Mucosa of descending colon (tissue), 3 donors: Measurements from ENCODE around the gene YPEL3. TPM values are rescaled to one million over a fixed set of nuclear protein-coding genes. Genes with fewer than 3 reads are reported as not detected.
A peak's percentile ranks its signal among the peaks of the same experiment; 100 is the strongest.

ENCODE experiments used
- ATAC-seq: fragments of 200-7000 bp; cut with Tn5 transposase; one replicate; pipeline ENCODE4 v1.9.1; 2020; ENCODE audit warnings: mild to moderate bottlenecking, moderate library complexity
- DNase-seq, 3 donors: peaks; one replicate each; pipeline ENCODE4 v3.0.0-alpha.2; 2020
- H3K36me3 ChIP-seq: fragments of 200-600 bp; one replicate; pipeline ENCODE4 v1.8.0; 2021; ENCODE audit warnings: low read depth, mild to moderate bottlenecking
- H3K4me1 ChIP-seq: fragments of 200-600 bp; one replicate; pipeline ENCODE4 v1.8.0; 2021; ENCODE audit warnings: low read depth, mild to moderate bottlenecking
- H3K4me3 ChIP-seq: fragments of 200-600 bp; one replicate; pipeline ENCODE4 v1.8.0; 2021; ENCODE audit warnings: mild to moderate bottlenecking
- H3K9me3 ChIP-seq: fragments of 200-600 bp; one replicate; pipeline ENCODE4 v1.8.0; 2021; ENCODE audit warnings: mild to moderate bottlenecking
- intact Hi-C, 2 donors: fragments of 100-400 bp; cut with DNase I in 1 of 2; cut with micrococcal nuclease in 1 of 2; formaldehyde crosslinking; loops; one replicate each; pipeline versions ENCODE4 v1.11.0 to v1.11.1; 2022; cut with DNase I, micrococcal nuclease
- long read RNA-seq, 2 donors: library from polyadenylated mRNA; unstranded; transcript quantifications; one replicate each; pipeline ENCODE4 v2.0.0, GENCODE V29; 2019 to 2021
- total RNA-seq, 3 donors: library from RNA; stranded (reverse); fragmentation: NEBNext Ultra II Directional in 2 of 3; extraction: Animal tissue kit (Norgen Biotek cat#: 25700) in 2 of 3; gene quantifications; one replicate each; pipeline versions ENCODE4 v1.2.1 to v1.2.4, GENCODE V29; 2021 to 2023
- TF ChIP-seq, protein P1 (sequence below): fragments of 200-600 bp; IDR thresholded peaks from one replicate; pipeline ENCODE4 v1.8.0; 2022; ENCODE audit warnings: antibody characterized with exemption, mild to moderate bottlenecking
- donor health status: DM: no; HTN: no; CAD: no; lungs with moderate emphysema.
- donor health status: DM: no; HTN: no; CAD: no.
- donor health status: DM: no; HTN: yes; CAD: no.

Gene YPEL3
- 10 to 100 TPM; 30.5 to 78.4 (median 69.3) TPM for total RNA-seq
- long read RNA-seq, donor 1, transcript YPEL3-210 (5 exons, 371 nt): minor isoform, 5 of 57 reads
- long read RNA-seq, donor 1, transcript YPEL3-201 (5 exons, 935 nt): major isoform, 39 of 57 reads
- long read RNA-seq, donor 1, partial matches to known transcripts: 4 of 57 reads
- long read RNA-seq, donor 1, other reads (novel, unspliced or antisense): 5 of 57 reads
- long read RNA-seq, donor 2, partial matches to known transcripts: 0 of 2 reads
- long read RNA-seq, donor 2, other reads (novel, unspliced or antisense): 0 of 2 reads

- ATAC-seq (peak; percentile 81), DNase-seq (peak; percentile 94 to 97 (median 95))
- TF ChIP-seq, protein P1, sequence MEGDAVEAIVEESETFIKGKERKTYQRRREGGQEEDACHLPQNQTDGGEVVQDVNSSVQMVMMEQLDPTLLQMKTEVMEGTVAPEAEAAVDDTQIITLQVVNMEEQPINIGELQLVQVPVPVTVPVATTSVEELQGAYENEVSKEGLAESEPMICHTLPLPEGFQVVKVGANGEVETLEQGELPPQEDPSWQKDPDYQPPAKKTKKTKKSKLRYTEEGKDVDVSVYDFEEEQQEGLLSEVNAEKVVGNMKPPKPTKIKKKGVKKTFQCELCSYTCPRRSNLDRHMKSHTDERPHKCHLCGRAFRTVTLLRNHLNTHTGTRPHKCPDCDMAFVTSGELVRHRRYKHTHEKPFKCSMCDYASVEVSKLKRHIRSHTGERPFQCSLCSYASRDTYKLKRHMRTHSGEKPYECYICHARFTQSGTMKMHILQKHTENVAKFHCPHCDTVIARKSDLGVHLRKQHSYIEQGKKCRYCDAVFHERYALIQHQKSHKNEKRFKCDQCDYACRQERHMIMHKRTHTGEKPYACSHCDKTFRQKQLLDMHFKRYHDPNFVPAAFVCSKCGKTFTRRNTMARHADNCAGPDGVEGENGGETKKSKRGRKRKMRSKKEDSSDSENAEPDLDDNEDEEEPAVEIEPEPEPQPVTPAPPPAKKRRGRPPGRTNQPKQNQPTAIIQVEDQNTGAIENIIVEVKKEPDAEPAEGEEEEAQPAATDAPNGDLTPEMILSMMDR: no peak
- peak within 1 kb of the TSS; percentile 57 for H3K4me3 ChIP-seq
- H3K36me3 ChIP-seq: no peaks in the 10 kb centered on the region
- H3K9me3 ChIP-seq: peaks cover 5% of the 10 kb centered on the region
- intact Hi-C loops: no loop called here
- H3K4me1 ChIP-seq: peaks cover 24% of the 10 kb centered on the region
These were observed at the start of gene YPEL3 for GRCh38 chr16:30096105-30096861. TSS of gene YPEL3 (minus strand) at chr16:30096213. CDS start at chr16:30095482, 731 bp downstream.

- Histone ChIP-seq H3K9me3 (peaks cover 9% of the 10 kb centered on the region), H3K4me1 (no peaks in the 10 kb centered on the region), H3K4me3 (no peak overlapping the region), H3K36me3 (no peaks in the 10 kb centered on the region)
- intact Hi-C loops: no loop called here
- ATAC-seq (no peak), DNase-seq (no peak)
- TF ChIP-seq, protein P1: no peak
These were observed 49.6 kb upstream of the YPEL3 start for GRCh38 chr16:30145657-30146056.

GRCh38 chr16:30144917-30145316 lies 48.9 kb upstream of the YPEL3 start:
- DNase-seq (no peak), ATAC-seq (no peak)
- TF ChIP-seq, protein P1: no peak
- intact Hi-C loops: no loop called here
- H3K36me3 ChIP-seq: no peaks in the 10 kb centered on the region
- H3K4me3 ChIP-seq: no peak overlapping the region
- H3K9me3 ChIP-seq: peaks cover 9% of the 10 kb centered on the region
- peaks cover 6% of the 10 kb centered on the region for H3K4me1 ChIP-seq

GRCh38 chr16:30144017-30144416 lies 48.0 kb upstream of the YPEL3 start:
- Histone ChIP-seq H3K4me3 (no peak overlapping the region), H3K36me3 (no peaks in the 10 kb centered on the region), H3K9me3 (peaks cover 2% of the 10 kb centered on the region), H3K4me1 (peaks cover 9% of the 10 kb centered on the region)
- ATAC-seq: no peak
- intact Hi-C loops: no loop called here
- DNase-seq: peak in 1 of 3 donors; percentile 1
- TF ChIP-seq, protein P1: no peak

GRCh38 chr16:30143347-30143702 lies 47.3 kb upstream of the YPEL3 start:
- no peaks in the 10 kb centered on the region for H3K9me3 ChIP-seq
- no peaks in the 10 kb centered on the region for H3K36me3 ChIP-seq
- DNase-seq: no peak
- peaks cover 9% of the 10 kb centered on the region for H3K4me1 ChIP-seq
- no peak for ATAC-seq
- TF ChIP-seq, protein P1: no peak
- H3K4me3 ChIP-seq: no peak overlapping the region
- intact Hi-C loops: no loop called here
